Left renal pelvis (tissue), 4 donors: Measurements from ENCODE around the gene GTF3C5. TPM values are rescaled to one million over a fixed set of nuclear protein-coding genes. Genes with fewer than 3 reads are reported as not detected.
"Not testable (repeated sequence)": the region's sequence is repeated elsewhere in the genome, so short reads cannot be mapped to it uniquely, and the experiment has no call there.

Experiments
- DNase-seq, 4 donors: peaks; one replicate each; pipeline ENCODE4 v3.0.0-alpha.2; 2013; ENCODE audit warnings: low read depth in 4 of 4, low spot score in 3 of 4
- polyA plus RNA-seq, 4 donors: library from polyadenylated mRNA; unstranded; fragments of 120-200 nt; gene quantifications; one replicate each; pipeline ENCODE4 v1.2.1, GENCODE V29; 2013; ENCODE audit not compliant: insufficient read length in 4 of 4

Gene GTF3C5
- polyA plus RNA-seq, 4 donors = 53.2 to 79.9 (median 64.2) TPM

- DNase-seq = no peak
Measured at GRCh38 chr9:132995121-132995420, 35.7 kb upstream of the GTF3C5 start.

- no peak for DNase-seq
Measured at GRCh38 chr9:132995879-132996278, 34.9 kb upstream of the GTF3C5 start.

DNA sequence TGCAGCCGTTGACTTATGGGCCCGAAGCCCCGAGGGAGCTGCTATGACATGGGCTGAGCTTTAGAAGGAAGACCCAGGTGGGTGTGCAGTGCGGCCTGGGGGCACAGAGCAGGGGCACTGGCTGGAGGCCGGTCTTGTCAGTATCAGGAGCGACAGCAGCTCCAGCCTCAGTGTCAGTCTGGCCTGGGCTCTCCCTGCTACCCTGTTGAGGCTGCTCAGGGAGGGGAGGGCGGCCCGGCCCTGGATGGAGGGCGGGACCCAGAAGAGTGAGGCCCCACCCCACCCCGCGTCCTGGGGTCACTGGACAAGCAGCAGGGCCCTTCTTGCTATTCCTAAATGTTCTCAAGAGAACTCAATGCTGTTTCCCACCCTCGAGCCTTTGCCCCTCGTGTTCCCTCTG, 34.3 kb upstream of the GTF3C5 start:
- DNase-seq = no peak

GRCh38 chr9:132997591-132997990, 33.2 kb upstream of the GTF3C5 start:
- no peak for DNase-seq

GRCh38 chr9:132998221-132998620, 32.6 kb upstream of the GTF3C5 start:
- DNase-seq = not testable (repeated sequence)

GRCh38 chr9:132998831-132999635, 31.8 kb upstream of the GTF3C5 start:
- DNase-seq = no peak

- no peak for DNase-seq
Measured at GRCh38 chr9:133002147-133003070, 28.4 kb upstream of the GTF3C5 start.

GRCh38 chr9:133003071-133003461, 27.7 kb upstream of the GTF3C5 start:
- no peak for DNase-seq

GRCh38 chr9:133003671-133004090, 27.1 kb upstream of the GTF3C5 start:
- no peak for DNase-seq

DNA sequence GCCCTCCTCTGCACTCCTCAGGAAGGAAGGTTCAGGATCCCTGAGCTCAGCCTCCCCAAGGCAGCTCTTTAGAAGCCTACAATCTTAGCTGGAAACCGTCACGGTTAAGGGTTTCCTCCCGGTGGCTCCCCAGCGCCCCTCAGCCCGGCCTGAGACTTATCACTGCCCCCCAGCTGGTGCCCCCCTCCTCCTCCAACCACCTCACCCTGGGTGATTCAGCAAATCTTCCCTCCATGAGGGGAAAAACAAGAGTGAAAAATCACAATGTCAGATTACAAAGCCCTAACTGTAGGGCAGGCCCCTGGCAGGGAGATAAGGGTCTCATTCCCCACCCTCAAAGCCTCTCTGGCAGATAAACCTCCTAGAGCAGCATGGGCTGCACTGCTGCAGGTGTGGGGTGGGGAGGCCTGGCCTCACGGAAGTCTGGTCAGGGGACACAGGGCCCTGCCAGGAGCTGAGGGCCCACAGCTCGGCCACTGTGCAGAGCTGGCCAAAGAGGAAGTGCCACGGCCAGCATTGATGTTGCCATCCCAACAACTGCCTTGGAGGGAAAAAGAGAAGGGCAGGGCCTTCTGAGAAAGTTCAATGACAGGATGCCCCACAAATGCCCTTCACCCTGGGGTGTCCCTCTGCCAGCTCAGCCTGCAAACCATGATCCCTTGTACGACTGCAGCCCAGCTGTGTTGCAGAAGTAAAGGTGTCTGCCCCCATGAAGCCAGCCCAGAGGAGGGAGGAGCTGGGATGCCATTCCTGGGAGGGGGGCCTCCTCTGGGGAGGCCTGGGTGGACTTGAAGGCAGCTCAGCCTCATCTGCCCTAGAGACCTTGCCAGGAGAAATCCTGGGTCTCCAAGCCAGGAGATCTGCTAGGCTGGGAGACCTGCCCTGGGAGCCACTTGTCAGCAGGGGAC, 26.5 kb upstream of the GTF3C5 start:
- no peak for DNase-seq

GRCh38 chr9:133004999-133005760, 25.6 kb upstream of the GTF3C5 start:
- no peak for DNase-seq

DNA sequence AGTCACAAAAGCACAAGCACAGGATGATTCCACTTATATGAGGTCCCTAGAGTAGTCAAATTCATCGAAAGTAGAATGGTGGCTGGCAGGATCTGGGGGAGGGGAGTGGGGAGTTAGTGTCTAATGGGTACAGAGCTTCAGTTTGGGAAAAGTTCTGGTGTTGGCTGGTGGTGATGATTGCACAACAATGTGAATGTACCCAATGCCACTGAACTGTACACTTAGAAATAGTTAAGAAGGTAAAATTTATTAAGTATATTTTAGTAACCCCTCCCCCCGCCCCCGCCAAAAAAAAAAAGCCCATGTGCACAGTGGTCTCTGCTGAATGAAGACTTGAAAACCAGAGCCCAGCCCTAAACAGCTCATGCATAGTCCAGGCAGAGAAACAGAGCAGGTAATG, 24.8 kb upstream of the GTF3C5 start:
- DNase-seq = no peak

- no peak for DNase-seq
Measured at GRCh38 chr9:133006731-133007352, 24.0 kb upstream of the GTF3C5 start.

- DNase-seq = no peak
Measured at GRCh38 chr9:133008406-133008805, 22.4 kb upstream of the GTF3C5 start.

GRCh38 chr9:133008824-133009223, 22.0 kb upstream of the GTF3C5 start:
- no peak for DNase-seq

GRCh38 chr9:133009906-133010582, 20.8 kb upstream of the GTF3C5 start:
- DNase-seq = no peak

DNA sequence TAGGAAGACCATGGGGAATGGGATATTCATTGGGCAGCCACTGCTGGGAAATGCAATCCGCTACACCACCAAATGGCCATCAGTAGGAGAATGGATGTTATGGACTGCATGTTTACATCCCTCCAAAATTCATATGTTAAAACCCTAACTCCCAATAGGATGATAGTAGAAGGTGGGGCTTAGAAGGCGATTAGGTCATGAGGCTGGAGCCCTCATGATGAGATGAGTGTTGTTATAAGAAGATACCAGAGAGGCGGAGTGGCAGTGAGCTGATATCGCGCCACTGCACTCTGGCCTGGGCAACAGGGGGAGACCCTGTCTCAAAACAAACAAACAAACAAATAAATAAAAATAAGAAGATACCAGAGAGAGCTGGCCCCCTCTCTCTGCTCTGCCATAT, 16.1 kb upstream of the GTF3C5 start:
- DNase-seq = no peak

DNA sequence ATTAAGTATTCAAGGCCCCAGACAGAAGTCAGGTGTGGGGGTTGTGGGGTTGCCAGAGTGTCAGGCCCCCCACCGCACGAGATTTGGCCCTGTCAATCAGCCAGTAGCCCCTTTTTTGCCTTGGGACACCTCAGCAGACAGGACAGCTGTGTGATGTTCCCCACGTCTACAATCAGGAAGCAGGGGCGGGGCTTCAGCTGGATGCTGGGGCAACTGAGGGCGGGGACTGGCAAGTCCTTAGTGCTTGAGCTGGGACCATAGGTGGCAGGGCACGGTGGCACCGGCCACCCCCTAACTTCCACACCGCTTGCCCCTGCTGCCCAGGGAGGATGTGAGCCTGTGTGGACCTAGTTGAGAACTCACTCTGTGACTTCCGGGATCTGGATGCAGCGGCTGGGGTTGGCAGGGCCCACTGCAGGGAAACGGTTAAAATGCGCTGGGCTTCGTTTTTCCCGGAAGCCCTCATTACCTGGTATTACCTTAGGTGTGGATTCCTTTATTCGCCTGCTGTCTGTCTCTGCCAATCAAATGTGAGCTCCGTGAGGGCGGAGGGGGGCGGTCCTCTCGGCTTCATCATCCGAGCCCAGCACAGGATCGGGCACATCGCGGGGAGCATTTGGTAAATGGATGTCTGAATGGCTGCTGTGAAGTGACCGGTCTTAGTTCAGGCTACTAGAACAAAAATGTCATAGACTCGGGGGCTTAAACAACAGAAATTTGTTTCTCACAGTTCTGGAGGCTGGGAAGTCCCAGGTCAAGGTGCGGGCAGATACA, 7.5 kb upstream of the GTF3C5 start:
- DNase-seq = no peak
